Rectal smooth muscle tissue (tissue), 1 donor: ENCODE results near the gene CALHM2.
"Not testable (repeated sequence)": the region's sequence is repeated elsewhere in the genome, so short reads cannot be mapped to it uniquely, and the experiment has no call there.

Experiments used
- H3K27ac ChIP-seq: one replicate; pipeline ENCODE4 v1.7.0; 2013; ENCODE audit warnings: low read depth, low read length, inconsistent platforms
- H3K27me3 ChIP-seq: one replicate; pipeline ENCODE4 v1.7.0; 2013; ENCODE audit warnings: low read length; ENCODE audit not compliant: control insufficient read depth, insufficient read depth
- H3K36me3 ChIP-seq: one replicate; pipeline ENCODE4 v1.7.0; 2013; ENCODE audit warnings: low read length; ENCODE audit not compliant: control insufficient read depth, insufficient read depth
- H3K4me1 ChIP-seq: one replicate; pipeline ENCODE4 v1.7.0; 2013; ENCODE audit warnings: low read length; ENCODE audit not compliant: control insufficient read depth, insufficient read depth
- H3K4me3 ChIP-seq: one replicate; pipeline ENCODE4 v1.7.0; 2013; ENCODE audit warnings: low read length
- H3K9ac ChIP-seq: one replicate; pipeline ENCODE4 v1.7.0; 2013; ENCODE audit warnings: low read length

Gene CALHM2

DNA sequence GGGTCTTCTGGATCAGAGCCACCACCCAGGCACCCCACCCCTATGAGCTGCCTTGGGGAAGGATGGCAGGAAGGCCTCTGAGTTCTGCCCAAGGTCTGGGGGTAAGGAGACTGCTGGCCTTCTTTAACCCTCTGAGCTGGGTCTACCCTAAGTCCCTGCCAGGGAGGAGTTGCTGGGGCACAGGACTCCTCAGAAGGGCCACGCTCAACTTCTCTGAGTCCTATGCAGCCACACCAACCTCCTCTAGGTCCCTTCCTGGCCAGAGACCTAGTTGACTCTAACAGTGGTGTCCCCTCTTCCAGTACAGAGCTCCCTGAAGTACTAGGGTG is 38.8 kb upstream of the CALHM2 start:
- no peaks in the 10 kb centered on the region for H3K36me3 ChIP-seq
- peaks cover 10% of the 10 kb centered on the region for H3K27me3 ChIP-seq
- H3K9ac ChIP-seq, result no peak overlapping the region
- H3K4me3 ChIP-seq, result no peak overlapping the region
- no peak overlapping the region for H3K27ac ChIP-seq
- H3K4me1 ChIP-seq, result peaks cover 6% of the 10 kb centered on the region

DNA sequence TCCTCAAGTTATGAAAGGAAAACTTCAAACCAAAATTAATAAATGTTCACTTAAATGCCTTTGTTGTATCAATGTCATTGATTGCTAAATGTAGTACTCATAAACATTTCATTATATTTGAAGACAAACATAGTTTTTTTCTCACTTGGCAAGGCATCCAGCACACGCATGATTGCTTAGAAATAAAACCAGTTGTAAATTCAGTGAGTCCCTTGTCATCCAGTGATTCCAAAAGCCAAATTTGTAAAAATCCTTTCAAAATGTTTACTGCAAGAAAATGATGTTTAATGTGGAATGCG is 35.2 kb upstream of the CALHM2 start:
- H3K36me3 ChIP-seq, result no peaks in the 10 kb centered on the region
- H3K27me3 ChIP-seq, result peaks cover 4% of the 10 kb centered on the region
- H3K9ac ChIP-seq, result no peak overlapping the region
- no peak overlapping the region for H3K27ac ChIP-seq
- H3K4me1 ChIP-seq, result peaks cover 6% of the 10 kb centered on the region
- H3K4me3 ChIP-seq, result no peak overlapping the region

DNA sequence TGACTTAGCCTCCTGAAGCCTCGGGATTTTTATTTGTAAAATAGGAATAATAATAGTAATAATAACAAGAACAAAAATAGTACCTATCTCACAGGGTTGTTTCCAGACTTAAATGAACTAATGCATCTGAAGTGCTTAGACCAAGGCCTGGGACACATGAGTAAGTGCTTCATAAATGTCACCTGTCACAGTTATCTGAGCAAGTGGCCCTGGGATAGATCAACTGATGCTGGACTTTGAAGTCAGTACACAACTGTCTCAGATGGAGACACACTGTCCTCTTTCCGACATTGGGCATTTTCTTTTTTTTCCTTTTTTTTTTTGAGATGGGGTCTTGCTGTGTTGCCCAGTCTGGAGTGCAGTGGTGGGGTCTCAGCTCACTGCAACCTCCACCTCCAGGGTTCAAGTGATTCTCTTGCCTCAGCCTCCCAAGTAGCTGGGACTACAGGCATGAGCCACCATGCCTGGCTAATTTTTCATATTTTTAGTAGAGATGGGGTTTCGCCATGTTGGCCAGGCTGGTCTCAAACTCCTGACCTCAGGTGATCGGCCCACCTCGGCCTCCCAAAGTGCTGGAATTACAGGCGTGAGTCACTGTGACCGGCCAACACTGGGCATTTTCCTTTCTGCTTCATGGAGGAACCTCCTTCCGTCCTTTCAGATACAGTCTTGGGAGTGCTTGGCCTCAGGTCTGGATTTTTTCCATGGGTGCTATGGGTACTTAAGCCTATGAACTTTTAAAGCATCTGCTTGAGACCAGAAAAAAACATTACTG is 34.7 kb upstream of the CALHM2 start:
- not testable (repeated sequence) for H3K4me1 ChIP-seq, H3K9ac ChIP-seq, H3K36me3 ChIP-seq, H3K27me3 ChIP-seq, H3K27ac ChIP-seq, H3K4me3 ChIP-seq

DNA sequence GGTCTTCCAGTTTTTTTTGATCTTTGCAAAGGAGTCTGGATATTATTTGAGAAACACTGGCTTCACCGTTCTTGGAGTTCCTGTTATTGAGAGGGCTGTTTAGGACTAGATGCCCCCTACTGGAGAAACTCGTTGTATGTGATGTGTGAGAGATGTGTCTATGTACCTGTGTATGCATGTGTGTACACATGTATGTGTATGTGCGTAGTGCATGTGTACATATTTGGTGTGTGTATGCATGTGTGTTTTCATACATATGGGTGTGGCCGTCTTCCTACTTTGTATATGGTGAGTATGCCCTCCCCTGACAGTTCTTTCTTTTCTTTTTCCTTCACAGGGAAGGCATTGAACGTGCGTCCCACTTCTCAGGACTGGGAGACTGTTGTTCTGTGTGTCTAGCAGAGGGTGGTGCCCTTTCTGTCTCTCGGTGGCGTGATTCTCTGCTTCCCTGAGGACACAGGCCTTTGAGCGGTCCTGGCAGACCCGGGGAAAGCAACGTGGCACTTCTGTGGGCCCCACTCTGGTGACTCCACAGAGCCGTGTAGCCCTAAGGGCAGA is 29.9 kb upstream of the CALHM2 start:
- H3K4me1 ChIP-seq, result peaks cover 6% of the 10 kb centered on the region
- peaks cover 4% of the 10 kb centered on the region for H3K27me3 ChIP-seq
- no peak overlapping the region for H3K27ac ChIP-seq
- no peak overlapping the region for H3K9ac ChIP-seq
- no peak overlapping the region for H3K4me3 ChIP-seq
- no peaks in the 10 kb centered on the region for H3K36me3 ChIP-seq

GRCh38 chr10:103480521-103480920 is 28.4 kb upstream of the CALHM2 start:
- Histone ChIP-seq H3K36me3 (no peaks in the 10 kb centered on the region), H3K27me3 (peaks cover 4% of the 10 kb centered on the region), H3K27ac (no peak overlapping the region), H3K4me1 (no peaks in the 10 kb centered on the region), H3K4me3 (no peak overlapping the region), H3K9ac (no peak overlapping the region)

GRCh38 chr10:103479135-103479534 is 27.0 kb upstream of the CALHM2 start, which contains the start of gene CALHM3:
TSS of gene CALHM3 (minus strand) at chr10:103479240. CDS start at chr10:103479032, 208 bp downstream.
- H3K27ac ChIP-seq, result no peak within 1 kb of the TSS
- H3K4me3 ChIP-seq, result no peak within 1 kb of the TSS
- H3K4me1 ChIP-seq, result no peaks in the 10 kb centered on the region
- no peak within 1 kb of the TSS for H3K9ac ChIP-seq
- no peaks in the 10 kb centered on the region for H3K36me3 ChIP-seq
- H3K27me3 ChIP-seq, result no peaks in the 10 kb centered on the region

DNA sequence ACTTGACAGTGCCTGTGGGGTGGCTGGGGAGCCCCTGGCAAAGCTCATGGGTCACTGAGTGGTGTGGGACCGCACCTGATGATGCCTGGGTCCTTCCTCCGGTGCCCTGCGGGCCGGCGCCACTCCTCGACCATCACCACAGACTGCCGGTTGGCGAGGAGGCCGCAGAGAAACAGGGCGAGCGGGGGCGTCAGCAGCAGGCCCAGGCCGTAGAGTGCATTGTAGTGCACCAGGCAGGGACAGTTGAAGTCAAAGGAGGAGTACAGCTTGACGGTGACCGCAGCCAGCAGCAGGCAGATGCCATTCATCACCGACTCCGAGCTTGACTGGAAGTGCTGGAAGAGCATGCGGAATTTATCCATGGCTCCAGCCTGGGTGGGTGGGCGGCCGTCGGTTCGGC is 26.5 kb upstream of the CALHM2 start:
- Histone ChIP-seq H3K27ac (no peak overlapping the region), H3K4me3 (no peak overlapping the region), H3K27me3 (no peaks in the 10 kb centered on the region)

DNA sequence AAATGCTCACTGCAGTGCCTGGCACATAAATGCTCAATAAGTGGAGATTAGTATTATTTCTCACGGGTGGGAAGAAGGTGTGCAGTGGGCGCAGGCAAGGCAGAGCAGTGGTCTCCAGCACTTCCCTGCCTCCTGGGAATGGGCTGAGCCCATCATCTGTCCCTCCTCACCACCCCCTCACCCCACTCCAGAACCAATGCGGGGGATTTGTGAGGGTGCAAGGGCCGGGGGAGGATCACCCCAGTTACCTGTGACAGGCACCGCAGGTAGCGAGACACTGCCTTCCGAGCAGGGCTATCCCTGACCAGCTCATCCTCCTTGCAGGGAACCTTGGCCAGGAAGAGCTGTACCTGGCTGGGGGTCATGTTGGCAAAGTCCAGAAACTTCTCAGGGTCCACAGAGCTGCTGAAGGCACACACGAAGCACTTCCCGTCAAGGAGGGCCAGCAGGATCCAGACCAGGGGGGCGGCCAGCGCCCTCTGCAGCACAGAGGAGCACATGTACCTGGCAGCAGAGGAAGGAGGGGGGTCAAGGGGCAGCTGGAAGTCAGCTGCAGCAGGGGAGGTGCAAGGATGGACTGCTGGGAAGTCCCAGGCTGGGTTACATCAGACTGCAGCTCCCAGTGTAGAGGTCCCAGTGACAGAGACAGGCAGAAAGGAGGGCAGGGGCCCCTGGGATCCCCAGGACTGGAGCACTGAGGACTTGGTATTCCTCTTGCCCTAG is 24.0 kb upstream of the CALHM2 start:
- Histone ChIP-seq H3K4me3 (no peak overlapping the region), H3K36me3 (no peaks in the 10 kb centered on the region), H3K4me1 (no peaks in the 10 kb centered on the region), H3K27ac (no peak overlapping the region), H3K9ac (no peak overlapping the region), H3K27me3 (no peaks in the 10 kb centered on the region)

More for the DNA sequence above, 26.5 kb upstream of the CALHM2 start:
- Histone ChIP-seq H3K4me1 (no peaks in the 10 kb centered on the region), H3K36me3 (no peaks in the 10 kb centered on the region), H3K9ac (no peak overlapping the region)

GRCh38 chr10:103475437-103475836 is 23.3 kb upstream of the CALHM2 start:
- no peak overlapping the region for H3K27ac ChIP-seq
- no peaks in the 10 kb centered on the region for H3K36me3 ChIP-seq
- H3K4me1 ChIP-seq, result no peaks in the 10 kb centered on the region
- H3K4me3 ChIP-seq, result no peak overlapping the region
- H3K9ac ChIP-seq, result no peak overlapping the region
- no peaks in the 10 kb centered on the region for H3K27me3 ChIP-seq

GRCh38 chr10:103474077-103474476 is 21.9 kb upstream of the CALHM2 start:
- H3K27ac ChIP-seq, result no peak overlapping the region
- no peak overlapping the region for H3K4me3 ChIP-seq
- H3K36me3 ChIP-seq, result no peaks in the 10 kb centered on the region
- no peaks in the 10 kb centered on the region for H3K27me3 ChIP-seq
- no peak overlapping the region for H3K9ac ChIP-seq
- H3K4me1 ChIP-seq, result no peaks in the 10 kb centered on the region

GRCh38 chr10:103473261-103473671 is 21.1 kb upstream of the CALHM2 start:
- no peaks in the 10 kb centered on the region for H3K27me3 ChIP-seq
- no peaks in the 10 kb centered on the region for H3K36me3 ChIP-seq
- H3K4me3 ChIP-seq, result no peak overlapping the region
- H3K9ac ChIP-seq, result no peak overlapping the region
- no peak overlapping the region for H3K27ac ChIP-seq
- no peaks in the 10 kb centered on the region for H3K4me1 ChIP-seq

- H3K27ac ChIP-seq, result no peak overlapping the region
- H3K4me3 ChIP-seq, result no peak overlapping the region
- no peaks in the 10 kb centered on the region for H3K27me3 ChIP-seq
- H3K9ac ChIP-seq, result no peak overlapping the region
- no peaks in the 10 kb centered on the region for H3K36me3 ChIP-seq
- H3K4me1 ChIP-seq, result no peaks in the 10 kb centered on the region
Measured at GRCh38 chr10:103472005-103472404, 19.8 kb upstream of the CALHM2 start.
